Stimulated activated CD8-positive, alpha-beta memory T cell treated with anti-CD3 and anti-CD28 coated beads, Interleukin-7, amount 100 ng/mL, for 48 hours (primary cell): ENCODE results near the gene MRPL22.
"Not testable (repeated sequence)": the region's sequence is repeated elsewhere in the genome, so short reads cannot be mapped to it uniquely, and the experiment has no call there.

ENCODE experiments used
- DNase-seq, 2 donors: peaks; one replicate each; pipeline ENCODE4 v3.0.0-alpha.2; 2020; ENCODE audit warnings: low read depth in 1 of 2; ENCODE audit errors: extremely low read depth in 1 of 2

MRPL22 gene

DNA sequence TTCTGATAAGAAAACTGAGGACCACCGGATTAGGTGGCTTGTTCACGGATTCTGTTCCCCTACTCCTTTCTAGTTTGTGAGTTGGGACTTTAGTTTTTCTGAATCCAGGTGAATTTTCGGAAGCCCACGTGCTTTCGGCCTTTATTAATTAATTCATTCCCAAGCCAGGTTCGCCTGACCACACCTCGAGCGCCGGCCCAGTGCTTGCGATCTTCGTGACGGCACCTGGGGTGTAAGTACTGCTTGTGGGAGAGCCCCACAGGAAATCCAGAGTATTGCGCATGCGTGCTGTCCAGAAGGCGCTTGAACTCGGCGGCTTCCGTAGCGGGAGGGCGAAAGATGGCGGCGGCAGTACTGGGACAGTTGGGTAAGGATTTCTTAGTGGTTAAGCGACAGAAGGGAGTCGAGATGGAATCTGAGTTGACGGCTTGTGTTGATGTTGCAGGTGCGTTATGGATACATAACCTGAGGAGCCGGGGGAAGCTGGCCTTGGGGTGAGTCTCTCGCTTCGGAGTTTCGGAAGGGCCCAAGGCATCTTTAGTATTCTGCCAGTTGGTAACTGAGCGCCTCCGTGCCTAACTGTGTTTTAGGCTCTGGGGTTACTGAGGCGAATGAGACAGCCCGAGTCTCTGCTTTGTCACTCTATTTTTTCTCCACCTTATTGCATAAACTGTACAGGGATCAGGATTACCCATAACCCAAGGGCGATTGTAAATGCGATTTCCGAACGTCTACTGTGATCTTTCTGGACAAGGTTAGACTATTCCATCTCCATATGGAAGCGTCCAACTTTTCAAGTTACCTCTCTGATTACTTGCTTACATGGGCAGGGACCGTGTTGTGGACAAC, at the start of gene MRPL22:
Gene MRPL22 (plus strand): TSS at position 302 of the 849 bp plus-strand sequence. CDS start 38 bp downstream, at position 340.
- peak; percentile 81 to 91 for DNase-seq

DNA sequence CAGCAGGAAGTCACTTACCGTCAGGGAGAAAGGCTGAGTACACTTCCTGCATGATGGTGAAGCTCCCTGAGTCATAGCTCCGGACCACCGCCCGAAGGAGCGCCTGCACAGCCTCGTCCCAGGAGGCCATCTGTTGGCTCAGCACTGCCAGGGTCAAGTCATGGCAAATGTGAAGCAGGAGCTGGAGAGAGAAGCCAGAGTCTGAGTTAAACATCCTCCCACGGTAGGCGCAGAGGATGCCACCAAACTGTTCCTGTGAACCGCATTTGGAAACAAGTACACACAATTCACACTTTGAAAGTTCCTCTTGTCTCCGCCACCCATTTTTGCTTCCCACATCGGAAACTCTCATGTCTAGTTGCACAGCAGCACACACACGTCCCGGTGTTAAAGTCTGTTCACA, 48.5 kb upstream of the MRPL22 start:
- DNase-seq: no peak

DNA sequence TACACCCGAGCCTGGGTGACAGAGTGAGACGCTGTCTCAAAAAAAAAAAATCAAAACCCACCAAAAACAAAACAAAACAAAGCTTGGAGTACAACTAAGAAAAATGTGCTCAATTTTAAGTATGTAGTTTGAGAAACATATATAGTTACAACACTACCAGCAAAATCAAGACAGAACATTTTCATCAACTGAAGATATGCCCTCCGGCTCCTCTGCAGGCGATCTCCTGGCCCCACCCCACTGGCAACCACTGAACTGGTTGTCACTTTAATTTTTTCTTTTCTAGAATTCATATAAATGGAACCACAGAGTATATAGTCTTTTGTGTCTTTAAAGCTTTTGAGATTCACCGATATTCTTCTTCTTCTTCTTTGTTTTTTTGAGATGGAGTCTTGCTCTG, 47.5 kb upstream of the MRPL22 start:
- DNase-seq: no peak

DNA sequence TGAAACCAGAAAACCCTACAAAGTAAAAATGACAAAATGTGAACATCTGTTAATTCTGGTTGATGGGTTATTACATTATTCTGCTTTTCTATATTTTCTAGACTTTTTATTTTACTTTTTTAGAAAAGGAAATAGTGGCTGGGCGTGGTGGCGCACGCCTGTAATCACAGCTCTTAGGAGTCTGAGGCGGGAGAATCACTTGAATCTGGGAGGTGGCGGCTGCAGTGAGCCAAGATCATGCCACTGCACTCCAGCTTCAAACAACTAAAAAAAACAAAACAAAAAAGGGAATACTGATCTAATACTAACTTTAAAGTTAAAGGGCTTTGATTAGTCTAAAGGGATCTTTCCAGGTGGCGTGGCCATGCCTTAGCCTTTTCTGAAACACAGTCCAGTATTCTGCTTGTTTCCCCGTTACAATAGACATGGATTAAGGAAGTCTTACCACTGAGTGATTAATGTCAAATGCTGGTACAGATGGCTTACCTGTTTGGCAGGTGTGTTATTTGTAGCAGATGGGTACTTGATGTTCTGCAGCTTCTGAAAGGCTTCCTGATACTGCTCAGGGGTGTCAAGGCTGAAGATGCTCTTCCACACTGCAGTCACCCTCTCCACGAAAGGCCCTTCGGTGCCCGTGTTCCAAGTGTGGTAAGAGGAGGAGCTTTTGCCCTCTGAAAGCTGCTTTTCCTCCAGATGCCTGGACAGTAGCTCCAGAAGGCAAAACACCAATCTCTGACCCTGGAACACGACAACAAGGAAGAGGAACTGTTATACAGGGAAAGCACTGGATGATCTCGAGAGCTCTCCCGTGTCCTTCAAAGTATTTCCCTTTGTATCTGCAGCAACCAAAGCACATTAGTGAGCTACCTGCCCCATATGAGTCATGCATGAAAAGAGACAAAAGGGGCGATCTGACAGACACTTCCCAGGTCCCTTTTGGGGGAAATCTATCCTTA, 45.0 kb upstream of the MRPL22 start:
- DNase-seq: no peak

DNA sequence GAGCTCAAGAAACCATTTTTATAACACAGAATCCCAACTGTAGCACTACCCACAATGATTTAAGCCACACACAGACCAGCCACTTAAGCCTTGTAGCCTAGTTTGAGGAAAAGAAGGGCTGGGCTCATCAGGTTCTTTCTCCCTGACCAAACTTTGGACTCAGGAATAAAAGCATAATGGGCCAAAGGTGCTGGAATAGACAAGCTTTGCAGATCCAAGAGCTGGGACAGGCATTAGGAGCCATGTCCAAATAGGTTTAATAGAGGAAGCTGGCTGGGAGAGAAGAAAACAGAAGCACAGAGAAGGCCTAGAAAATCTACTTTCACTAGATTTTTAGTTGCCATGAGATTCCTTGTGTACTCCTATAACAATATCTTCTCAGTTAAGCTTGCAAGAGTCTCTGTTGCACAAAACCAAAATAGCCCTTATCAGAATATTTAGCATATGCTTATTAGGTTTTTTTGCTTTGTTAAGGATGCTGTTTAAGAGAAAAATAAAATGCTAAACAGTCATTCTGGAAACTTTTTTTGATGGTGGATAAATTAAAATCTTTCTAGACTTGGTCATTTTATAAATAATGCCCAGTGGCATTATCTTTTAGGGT, 44.2 kb upstream of the MRPL22 start:
- no peak for DNase-seq

DNA sequence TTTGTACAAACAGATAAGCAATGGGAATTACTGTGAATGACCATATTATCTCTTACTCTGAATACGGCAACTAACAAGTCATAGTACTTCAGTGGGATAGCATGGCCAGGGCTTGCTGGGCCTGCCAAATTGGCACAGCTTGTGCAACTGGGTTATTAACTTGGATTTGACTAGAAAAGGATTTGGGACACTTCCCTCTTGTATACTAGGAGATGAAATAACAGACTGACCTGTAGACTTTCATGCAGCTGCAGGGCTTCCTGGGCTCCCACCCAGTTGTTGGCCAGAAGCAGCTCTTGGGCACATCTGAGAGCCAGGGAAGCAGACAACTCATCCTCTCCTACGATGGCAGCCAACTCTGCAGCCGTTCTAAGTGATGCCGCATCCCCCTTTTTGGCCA, 42.7 kb upstream of the MRPL22 start:
- no peak for DNase-seq

DNA sequence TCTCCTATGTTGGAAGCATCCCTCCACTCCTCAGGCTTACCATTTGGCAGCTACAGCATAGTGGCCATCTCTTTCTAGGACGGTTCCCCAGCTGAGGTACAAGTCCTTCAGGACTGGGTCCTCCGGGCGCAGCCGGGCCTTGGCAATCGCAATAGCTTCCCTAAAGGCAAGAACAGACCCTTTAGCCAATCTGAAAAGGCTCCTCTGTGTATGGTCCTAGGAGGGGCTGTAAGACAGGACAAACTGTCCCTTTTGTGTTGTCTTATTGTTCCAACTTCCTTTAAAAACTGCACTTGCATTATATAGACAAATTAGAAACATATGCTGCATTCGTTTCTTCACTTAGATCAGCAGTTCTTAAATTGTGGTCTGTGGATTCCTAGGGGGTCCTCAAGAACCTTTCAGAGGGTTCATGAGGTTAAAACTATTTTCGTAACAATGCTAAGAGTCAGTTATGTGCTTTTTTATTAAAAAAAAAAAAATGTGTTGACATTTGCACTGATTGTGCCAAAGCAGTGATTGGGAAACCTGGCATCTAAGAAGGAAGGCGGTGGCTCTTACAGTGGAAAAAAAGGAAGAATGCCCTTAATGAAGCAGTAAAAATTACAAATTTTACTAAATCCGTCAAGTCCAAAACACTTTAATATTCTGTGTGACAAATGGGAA, 41.6 kb upstream of the MRPL22 start:
- DNase-seq: no peak

DNA sequence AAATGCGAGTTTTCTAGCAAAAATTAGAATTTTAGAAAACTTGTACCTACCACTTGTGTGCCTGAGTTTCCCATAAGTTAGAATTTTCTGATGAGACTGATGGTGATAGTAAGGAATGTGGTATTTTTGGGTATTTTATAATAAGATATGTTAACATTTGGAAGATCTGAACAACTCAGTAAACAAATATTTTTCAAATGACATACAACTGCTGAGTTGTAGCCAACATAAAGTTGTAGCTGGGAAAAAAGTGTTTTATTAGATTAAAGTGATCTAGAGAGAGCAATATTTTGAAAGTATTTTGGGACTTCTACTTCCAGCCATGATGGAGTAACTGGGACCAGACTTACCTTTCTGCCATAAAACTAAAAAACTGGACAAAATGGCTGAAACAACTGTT, 40.8 kb upstream of the MRPL22 start:
- no peak for DNase-seq

DNA sequence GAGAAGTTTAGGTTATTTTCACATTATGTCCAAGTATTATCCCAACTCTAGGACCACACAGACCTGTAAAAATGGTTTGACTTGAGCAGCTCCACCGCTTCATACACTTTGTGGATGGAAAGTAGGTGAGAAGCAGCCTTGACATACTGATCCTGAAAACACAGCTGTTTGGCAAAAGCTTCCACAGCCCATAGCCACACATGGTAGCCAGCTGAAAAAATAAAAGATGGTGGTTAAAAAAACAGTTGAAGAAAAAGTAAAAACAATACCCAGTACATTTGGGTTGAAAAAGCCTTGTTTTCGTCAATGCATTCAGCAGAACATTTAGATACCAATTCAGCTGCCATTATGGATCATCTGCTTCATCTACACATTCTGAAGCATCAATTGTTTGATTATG, 39.6 kb upstream of the MRPL22 start:
- no peak for DNase-seq

DNA sequence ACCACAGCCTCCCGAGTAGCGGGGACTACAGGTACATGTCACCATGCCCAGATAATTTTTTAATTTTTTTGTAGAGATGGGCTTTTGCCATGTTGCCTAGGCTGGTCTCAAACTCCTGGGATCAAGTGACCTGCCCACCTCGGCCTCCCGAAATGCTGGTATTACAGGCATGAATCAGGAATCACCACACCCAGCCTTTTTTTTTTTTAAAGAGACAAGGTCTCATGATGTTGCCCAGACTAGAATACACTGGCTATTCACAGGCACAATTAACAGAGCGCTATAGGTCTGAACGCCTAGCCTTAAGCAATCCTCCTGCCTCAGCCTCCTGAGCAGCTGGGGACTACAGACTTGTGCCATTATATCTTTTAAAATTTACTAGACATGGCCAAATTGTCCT, 39.0 kb upstream of the MRPL22 start:
- no peak for DNase-seq

DNA sequence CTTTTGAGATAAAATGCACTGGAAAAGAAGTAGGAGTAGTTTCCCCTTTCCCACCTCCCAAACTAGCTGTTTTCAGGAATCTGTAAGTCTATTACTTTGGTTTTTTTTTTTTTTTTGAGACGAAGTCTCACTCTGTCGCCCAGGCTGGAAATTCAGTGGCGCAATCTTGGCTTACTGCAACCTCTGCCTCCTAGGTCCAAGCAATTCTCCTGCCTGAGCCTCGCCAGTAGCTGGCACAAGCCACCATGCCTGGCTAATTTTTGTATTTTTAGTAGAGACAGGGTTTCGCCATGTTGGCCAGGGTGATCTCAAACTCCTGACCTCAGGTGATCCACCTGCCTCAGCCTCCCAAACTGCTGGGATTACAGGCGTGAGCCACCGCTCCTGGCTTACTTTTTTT, 35.3 kb upstream of the MRPL22 start:
- DNase-seq: not testable (repeated sequence)

DNA sequence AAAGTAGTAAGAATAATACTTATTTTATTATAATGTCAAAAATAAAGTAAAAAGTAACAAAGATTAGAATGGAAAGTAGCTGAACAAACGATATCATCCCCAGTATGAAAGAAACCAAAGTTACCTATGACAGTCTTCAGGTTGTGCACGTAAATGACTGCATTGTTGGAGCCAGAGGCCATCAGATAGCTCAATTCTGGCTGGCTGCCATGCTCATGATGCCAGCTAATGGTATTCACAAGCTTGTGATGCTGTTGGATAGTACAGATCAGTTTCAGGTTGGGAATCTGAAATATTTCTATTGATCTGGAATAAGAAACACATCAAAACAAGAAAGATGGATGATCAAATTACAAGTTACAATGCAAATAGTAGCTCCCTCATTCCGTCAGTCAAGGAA, 24.0 kb upstream of the MRPL22 start:
- no peak for DNase-seq

DNA sequence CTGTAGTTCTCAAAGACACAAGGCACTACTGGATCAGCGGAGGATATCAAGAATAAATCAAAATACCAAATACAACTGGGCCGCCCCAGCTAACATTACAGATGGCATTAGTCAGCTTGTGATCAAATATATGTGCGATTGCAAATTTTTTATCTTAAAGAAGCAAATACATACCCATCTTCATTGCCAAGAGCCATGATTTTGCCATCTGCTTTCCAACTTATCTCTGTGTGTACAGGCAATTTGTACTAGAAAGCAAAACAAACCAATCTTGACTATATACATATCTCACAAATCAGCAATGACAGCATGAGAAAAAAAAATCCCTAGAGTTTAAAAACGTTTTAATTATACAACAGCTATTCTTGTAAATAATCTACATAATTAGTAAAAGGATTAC, 23.1 kb upstream of the MRPL22 start:
- DNase-seq: no peak

DNA sequence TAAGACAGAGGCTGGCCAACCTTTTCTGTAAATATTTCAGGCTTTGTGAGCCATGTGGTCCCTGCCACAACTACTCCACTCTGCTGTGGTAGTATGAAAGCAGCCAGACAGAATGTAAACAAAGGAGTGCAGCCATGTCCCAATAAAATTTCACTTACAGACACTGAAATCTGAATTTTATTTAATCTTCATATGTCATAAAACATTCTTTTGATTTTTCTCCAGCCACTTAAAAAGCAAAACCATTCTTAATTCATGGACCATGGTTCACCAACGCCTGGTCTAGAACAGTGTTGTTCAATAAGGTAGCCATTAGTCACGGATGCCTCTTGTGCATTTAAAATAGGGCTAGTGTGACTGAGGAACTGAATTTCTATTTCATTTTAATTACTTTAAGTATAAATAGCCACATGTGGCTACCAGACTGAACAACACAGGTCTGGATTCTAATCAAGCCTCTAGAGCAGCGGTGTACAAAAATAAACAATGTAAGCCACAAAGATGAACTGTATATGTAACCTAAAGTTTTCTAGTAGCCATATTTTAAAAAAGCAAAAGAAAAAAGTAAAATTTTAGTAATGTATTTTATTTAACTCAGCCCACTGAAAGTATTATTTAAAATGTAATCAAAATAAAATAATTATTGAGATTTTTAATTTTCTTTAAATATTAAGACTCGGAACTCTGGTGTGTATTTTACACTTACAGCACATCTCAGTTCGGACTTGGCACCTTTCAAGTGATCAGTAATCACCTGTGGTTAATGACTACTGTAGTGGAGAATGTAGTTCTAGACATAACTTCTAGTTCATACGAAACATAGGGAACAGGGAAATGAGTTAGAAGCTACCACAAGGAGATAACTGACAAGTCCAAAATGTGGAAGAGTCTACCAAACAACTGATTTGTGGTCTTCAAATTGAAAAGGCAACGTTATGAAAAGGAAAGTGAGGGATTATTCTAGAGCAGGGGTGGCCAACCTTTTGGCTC, 17.1 kb upstream of the MRPL22 start:
- DNase-seq: no peak

DNA sequence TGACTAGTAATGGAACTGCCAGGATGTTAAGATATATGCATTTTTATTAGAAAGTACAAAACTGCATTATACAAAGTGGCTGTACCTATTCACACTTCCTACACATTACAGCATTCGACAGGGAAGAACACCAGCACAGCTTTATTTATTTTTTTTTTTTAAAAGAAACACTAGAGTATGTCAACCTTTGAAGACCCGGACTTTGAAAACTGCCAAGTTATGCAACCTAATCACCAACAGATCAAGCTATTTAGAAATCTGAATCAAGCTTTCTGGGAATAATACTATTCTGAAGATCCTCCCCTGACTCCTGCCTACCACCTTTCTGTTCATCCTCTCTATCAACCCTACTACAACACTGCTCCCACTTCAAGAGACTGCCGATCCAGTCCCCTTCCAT, 7.3 kb upstream of the MRPL22 start:
- DNase-seq: no peak

DNA sequence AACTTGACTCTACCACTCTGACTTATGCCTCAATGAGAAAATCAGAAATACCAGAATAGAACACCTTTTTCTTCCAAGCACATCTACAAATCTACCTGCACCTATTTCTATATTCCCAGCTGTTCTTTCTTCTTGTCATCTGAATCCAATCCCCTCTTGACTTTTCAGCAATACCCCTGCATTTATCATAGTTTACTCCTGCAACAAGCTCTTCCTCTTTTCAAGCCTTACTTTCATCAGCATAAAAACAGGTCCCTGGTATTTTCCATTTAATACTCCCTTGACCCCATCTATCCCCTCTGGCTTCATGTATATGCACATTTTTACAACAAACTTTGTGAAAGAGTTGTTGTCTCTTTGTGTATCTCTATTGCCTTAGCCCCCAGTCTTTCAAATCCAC, 6.0 kb upstream of the MRPL22 start:
- no peak for DNase-seq

DNA sequence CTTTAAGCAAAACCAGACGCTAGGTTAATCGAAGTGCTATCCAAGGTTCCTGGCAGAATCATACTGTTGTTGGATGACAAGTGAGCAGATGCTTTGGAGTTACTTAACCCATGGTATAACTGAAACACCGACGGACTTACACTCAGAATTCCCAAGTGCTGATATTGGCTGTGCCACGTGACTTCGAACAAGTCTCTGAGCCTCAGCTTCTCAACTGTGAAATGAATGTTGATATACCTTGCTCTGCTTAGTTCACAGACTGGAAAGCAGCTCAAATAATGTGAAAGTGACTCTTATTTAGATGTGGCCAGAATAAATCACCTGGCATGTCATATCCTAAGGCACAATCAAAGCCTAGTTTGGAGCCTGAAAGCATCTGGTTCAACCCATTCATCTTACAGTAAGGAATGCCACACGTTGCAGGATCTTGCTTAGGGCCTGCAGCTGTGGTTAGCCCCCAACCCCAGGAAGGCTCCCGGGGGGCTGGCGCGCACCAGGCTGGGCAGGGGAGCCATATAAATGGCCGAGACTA, 3.6 kb upstream of the MRPL22 start:
- no peak for DNase-seq

DNA sequence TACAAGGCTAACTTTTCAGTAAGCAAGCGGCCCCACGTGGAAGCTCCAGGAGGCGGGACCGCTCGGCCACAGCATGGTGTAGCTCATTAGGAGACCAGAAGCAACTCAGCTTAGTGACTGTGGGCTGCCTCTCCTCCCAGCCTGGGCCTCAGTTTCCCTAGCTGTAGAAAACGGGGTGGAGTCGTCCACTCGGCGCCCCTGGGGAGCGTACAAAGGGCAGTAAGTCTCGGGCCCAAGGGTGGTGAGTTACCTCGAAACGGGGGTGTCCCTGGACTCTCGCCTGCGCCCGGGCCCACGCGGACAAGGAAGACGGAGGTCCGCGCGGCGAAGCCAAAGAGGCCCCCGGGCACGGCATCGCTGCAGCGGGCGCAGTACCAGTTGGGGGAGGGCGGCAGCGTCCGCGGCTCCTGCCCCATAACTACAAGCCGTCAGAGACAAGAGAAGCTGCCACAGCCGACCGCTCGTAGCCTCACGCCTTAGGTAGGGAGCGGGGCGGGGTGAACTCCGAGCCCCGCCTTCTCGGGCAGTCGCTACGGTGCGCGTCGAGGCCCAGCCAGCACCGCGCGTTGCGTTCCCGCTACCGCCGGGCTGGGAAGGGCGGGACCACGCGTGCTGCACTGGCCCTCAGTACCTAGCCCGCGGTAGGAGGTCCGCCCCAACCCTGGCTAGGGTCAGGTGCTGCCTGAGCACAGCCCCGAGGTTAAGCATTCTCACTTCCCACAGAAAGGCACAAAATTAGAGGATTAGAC, 3.0 kb upstream of the MRPL22 start, which contains the start of gene GEMIN5:
Gene GEMIN5 (minus strand): TSS at position 494 of the 749 bp plus-strand sequence. CDS start 78 bp downstream, at position 416.
- DNase-seq: peak; percentile 68 to 71

DNA sequence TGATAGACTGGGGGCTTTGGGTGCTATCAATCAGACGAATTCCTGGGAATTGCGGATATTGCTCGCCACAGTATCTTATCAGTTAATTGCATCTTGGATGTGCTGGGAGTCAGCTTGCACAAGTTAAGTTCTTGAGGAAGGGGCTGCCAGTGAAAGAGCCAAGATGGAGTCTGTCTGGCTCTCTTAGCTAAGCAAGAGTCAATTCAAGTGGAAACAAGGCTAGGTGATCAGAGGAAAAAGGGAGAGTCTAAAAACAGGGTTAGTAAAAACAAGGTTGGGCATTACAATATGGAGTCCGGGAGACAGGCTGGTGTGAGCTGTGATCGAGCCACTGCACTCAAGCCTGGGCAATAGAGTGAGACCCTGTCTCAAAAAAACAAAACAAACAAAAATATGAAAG, 1.5 kb upstream of the MRPL22 start:
- not testable (repeated sequence) for DNase-seq
